Measurements from ENCODE around the gene KRTAP10-4.
"Not testable (repeated sequence)": the region's sequence is repeated elsewhere in the genome, so short reads cannot be mapped to it uniquely, and the experiment has no call there.

The KRTAP10-4 gene

DNA sequence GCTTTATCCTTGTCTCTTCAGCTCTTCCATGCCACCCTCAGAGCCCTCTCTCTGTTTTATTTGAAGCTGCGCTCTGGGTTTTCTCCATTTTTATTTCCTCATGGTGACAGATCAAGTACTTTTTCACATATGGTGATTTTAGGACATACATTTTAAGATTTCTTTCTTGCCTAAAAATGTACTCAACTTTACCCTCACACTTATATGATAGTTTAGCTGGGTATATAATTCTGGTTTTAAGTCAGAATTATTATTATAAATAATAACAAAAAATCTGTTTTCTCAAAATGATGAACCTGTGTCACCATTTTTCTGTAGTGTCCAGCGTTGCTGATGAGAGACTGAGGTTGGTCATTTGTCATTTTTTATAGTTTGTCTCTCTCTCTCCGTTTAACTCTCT lies 7.6 kb downstream of the KRTAP10-4 start:
- DNase-seq: no peak

GRCh38 chr21:44582055-44582454 lies 8.5 kb downstream of the KRTAP10-4 start:
- no peak for DNase-seq

DNA sequence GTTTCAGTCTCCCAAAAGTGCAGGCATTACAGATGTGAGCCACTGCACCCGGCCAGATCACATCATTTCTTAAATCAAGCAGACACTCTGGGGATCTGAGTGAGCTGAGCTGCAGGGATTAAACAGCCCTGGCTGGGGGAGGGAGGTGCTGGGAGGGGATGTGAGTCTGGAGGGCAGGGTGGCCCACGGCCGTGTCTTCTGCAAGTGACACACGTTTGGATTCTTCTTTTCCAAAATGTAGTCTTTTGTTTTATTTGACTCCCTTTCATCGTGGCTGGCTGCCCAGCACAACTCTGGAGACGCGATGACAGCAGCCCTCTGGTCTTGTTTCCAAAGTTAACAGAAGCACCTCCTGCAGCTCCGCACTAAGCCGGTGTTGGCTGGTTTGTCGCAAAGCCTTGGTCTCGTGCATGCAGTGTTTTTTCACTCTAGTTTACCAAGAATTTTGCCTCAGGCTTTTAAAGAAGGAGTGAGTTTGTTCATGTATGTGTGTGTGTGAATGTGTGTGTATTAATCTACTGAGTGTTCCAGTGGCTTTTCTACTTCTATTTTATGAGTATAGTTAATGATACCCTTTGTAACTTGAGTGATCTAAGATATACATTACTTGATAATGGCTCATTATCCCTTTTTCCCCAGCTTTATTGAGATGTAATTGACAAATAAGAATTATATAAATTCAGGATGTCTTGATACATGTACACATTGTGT lies 9.7 kb downstream of the KRTAP10-4 start:
- DNase-seq: no peak

DNA sequence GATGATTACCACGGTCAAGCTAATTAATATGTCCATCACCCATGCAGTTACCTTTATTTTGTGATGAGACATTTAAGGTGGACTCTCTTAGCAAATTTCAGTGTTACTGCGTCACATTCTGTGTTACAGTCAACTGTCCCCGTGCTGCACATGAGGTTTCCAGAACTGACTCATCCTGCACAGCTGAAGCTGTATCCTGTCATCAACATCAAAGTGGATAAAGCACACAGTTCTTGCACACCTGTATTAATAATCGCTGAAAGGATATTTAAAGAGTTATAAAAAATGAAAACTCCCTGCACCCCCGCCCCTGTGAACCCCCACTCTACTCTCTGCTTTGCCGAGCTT lies 10.2 kb downstream of the KRTAP10-4 start:
- DNase-seq: no peak

- DNase-seq: no peak
Observed at GRCh38 chr21:44585892-44586291, 12.4 kb downstream of the KRTAP10-4 start.

- no peak for DNase-seq
Observed at GRCh38 chr21:44589094-44589493, 15.6 kb downstream of the KRTAP10-4 start.

DNA sequence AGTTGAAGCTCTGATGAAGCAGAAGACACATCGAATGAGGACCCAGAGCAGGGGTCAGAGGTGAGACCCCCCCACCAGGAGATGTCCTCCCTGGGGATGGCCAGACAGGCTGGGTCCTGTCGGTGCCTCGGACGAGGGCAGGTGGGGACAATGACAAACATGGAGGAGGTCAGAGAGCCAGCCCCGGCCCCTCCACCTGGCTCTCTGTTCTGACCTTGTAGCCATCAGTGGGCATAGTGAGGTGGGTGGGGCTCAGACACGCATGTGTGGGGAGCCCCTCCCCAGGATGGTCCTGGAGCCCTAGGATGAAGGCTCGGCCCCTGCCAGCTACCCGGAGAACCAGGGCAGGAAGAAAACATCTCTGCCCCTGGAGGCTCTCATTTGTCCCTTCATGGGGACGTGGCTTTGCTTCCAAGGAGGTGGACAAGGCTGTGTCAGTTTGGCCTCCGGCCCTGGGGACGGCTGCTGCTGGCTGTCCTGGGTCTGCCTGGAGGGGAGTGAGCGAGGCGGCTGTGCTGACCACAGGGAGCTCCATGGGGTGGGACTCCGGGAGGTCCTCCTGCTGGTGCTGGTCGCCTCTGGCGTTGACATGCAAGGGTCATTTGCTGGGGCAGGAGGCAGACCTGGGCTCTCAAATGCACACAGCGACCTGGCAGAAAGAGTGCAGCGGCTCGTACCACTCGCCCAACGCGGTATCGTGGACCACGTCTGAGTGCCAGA lies 16.2 kb downstream of the KRTAP10-4 start:
- no peak for DNase-seq

GRCh38 chr21:44590311-44590721 lies 16.8 kb downstream of the KRTAP10-4 start:
- no peak for DNase-seq

GRCh38 chr21:44590897-44591800 lies 17.6 kb downstream of the KRTAP10-4 start:
- DNase-seq: not testable (repeated sequence)

- not testable (repeated sequence) for DNase-seq
Observed at GRCh38 chr21:44591801-44592130, 18.2 kb downstream of the KRTAP10-4 start.

- DNase-seq: no peak
Observed at GRCh38 chr21:44592446-44593311, 19.1 kb downstream of the KRTAP10-4 start, which contains the start of gene KRTAP10-6. KRTAP10-6 (minus strand) TSS chr21:44592505; CDS start chr21:44592484, 21 bp downstream.

DNA sequence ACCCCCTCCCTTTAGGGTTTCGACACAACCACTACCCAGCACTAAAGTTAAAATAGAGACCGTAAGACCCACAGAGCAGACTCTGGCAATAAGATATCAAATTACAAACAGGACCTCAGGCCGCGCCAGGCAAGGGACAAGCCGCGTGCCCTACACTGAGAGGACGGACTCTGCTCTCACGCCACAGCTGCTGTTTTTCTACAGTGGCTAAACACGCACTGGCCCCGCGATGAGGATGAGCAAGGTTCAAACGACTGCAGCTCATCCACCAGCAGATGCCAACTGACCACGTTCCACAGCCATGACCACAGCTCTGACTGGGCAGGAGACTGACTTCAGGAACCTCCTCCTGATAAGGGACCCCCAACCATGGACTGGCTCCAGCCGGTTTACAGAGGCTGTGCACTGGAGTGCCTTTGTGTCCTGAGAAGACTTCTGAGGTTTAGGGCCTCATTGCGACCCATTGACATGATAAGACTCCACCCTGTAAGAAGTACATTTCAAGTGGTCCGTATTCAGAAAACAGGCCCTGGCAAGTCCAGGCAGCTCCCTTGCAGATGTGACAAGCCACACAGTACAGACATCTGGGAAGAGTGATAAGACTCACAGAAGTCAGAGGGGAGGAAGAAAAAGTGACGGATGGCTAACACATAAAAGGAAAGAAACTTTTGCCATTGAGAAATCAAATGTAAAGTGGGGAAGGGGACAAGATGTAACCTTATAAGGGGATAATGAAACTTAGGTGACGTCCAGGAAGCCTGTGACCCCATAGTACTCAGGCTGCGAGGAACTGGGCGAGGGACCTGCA lies 20.3 kb downstream of the KRTAP10-4 start:
- DNase-seq: no peak

DNA sequence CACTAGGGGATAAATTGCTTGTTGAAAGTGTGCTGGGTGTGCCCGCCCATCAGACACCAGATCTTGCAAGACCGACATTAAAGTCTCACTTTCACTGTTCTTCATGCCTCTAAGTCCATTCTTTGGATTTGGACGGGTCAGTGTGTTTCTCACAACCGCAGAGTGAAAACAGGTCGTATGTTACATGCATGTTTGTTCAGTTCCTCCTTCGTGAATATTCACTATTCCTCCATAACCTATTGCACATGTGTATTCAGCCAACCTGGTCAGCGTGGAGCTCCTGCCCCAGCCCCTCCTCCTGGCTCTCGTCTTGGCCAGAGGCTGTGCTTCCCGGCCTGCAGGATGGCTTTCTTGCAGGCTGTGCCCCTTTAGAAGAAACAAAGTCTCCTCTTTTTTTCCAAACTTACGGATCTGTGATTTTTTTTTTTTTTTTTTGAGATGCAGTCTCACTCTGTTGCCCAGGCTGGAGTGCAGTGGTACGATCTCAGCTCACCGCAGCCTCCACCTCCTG lies 20.9 kb downstream of the KRTAP10-4 start:
- DNase-seq: no peak

DNA sequence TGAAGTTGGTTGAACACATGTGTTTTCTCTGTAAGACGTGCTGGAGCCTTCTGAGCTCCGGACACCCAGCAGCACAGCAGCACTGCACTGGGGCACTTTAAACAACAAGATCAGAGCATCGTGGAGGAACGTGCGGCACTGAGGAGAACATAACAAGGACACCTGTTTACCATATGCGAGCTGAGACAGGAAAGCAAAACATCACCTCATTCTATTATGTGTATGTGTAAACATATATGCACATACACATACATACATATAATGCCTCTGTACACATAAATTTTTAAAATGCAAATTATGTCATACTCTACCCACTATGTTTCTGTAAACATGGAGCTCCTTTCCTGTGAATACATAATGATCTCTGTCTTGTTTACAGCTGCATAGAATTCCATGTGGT lies 22.0 kb downstream of the KRTAP10-4 start:
- DNase-seq: no peak

- no peak for DNase-seq
Observed at GRCh38 chr21:44596068-44596725, 22.7 kb downstream of the KRTAP10-4 start.

DNA sequence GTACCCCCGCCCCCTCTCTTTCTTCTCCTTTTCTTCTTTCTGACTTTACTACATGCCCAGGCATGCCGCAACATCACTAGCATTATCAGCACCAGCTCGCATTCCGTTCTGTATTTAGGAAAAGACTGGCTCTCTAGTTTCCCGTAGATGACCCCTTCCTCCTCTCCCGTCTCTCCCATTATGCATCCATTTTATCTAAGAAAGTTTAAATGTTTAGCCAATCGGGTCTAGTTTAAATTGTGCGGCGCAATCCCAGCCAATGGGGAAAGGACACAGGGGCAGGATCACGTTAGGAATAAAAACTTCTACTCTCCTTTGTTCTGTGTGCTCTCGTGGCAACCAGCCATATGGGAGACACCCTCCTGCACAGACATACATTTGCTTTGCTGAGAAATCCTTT lies 24.5 kb downstream of the KRTAP10-4 start:
- DNase-seq: no peak

DNA sequence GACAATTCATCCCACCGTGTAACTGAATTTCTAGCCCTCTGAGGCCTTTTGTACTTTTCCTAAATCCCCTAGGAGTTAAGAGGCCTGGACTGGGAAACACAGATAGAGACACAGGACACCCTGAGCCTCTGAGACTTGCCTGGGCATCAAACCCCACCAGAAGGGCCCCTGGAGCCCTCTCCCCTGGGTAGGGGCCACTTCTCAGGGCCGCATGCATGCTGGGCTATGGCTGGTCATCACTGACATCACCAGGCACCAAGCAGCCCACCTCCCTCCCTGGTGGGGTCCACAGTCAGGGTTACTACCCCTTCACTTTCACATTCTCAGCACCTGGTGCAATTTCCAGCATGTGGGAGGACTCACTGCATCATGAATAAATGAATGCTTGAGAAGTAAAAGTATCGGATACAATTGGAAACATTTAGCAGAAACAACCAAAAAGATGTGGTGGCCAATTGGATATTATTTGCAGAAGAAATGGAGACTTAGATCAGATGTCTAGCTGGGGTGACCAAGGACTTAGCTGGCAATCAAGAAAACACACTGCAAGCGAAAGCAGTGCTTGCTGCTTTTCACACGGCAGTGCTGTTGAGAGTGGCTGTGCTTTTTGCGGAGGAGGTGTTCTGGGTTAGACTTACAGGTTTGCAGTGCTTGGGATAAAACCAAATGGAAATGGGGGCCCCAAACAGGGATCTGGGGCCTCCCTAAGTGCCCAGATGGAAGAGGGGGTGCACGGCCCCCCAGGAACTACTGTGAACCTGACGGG lies 25.9 kb downstream of the KRTAP10-4 start:
- no peak for DNase-seq

DNA sequence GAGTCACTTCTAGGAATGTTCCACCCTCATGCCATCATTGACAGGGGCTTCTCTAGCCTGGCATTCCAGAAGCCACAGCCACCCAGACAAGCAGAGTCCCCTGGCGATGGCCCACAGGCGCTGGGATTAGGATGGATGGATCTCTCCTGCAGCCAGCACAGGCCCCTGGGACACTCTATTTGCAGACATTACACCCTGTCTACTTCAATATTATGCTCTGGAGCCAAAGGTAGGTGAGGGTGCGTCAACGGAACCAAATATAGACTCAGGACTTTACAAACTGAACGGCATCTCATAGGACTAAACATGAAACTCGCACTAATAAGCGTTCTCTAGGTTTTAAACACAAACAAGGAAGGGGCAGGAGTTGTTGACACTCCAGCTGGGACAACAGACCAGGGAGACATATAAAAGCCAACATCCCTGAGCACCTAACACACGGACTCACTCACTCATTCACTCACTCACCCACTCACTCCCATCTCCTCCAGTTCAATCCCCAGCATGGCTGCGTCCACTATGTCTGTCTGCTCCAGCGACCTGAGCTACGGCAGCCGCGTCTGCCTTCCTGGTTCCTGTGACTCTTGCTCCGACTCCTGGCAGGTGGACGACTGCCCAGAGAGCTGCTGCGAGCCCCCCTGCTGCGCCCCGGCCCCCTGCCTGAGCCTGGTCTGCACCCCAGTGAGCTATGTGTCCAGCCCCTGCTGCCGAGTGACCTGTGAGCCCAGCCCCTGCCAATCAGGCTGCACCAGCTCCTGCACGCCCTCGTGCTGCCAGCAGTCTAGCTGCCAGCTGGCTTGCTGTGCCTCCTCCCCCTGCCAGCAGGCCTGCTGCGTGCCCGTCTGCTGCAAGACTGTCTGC lies 26.8 kb downstream of the KRTAP10-4 start, which contains the start of gene KRTAP10-7:
Gene KRTAP10-7 (plus strand): TSS at position 480 of the 861 bp plus-strand sequence. CDS start 25 bp downstream, at position 505.
- not testable (repeated sequence) for DNase-seq

DNA sequence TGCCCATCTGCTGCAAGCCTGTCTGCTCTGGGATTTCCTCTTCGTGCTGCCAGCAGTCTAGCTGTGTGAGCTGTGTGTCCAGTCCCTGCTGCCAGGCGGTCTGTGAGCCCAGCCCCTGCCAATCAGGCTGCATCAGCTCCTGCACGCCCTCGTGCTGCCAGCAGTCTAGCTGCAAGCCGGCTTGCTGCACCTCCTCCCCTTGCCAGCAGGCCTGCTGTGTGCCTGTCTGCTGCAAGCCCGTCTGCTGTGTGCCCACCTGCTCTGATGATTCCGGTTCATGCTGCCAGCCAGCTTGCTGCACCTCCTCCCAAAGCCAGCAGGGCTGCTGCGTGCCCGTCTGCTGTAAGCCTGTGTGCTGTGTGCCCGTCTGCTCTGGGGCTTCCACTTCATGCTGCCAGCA lies 27.6 kb downstream of the KRTAP10-4 start:
- not testable (repeated sequence) for DNase-seq

All from NCI-H1436 (cell line).